HepG2 (cell line): ENCODE results near the gene TM4SF18. TPM values are rescaled to one million over a fixed set of nuclear protein-coding genes. Genes with fewer than 3 reads are reported as not detected.

Experiments
- ARNT ChIP-seq: fragments of 450-650 bp; IDR thresholded peaks from 2 replicates; pipeline ENCODE4 v1.6.1; 2017
- FOXA3 ChIP-seq: IDR thresholded peaks from 2 replicates; pipeline ENCODE4 v1.6.1; 2016; ENCODE audit warnings: missing genetic modification reagents, missing compliant biosample characterization
- FOXK1 ChIP-seq: sonication (generic); formaldehyde crosslinking; IDR thresholded peaks from 2 replicates; pipeline ENCODE4 v1.4.0; 2020; ENCODE audit warnings: low read depth, missing genetic modification reagents, borderline replicate concordance
- IKZF5 ChIP-seq: IDR thresholded peaks from 2 replicates; pipeline ENCODE4 v1.6.1; 2018; ENCODE audit warnings: missing genetic modification reagents, mild to moderate bottlenecking, missing compliant biosample characterization
- IRF2 ChIP-seq: IDR thresholded peaks from 2 replicates; pipeline ENCODE4 v1.6.1; 2018; ENCODE audit warnings: missing genetic modification reagents, missing compliant biosample characterization
- KDM3A ChIP-seq: IDR thresholded peaks from 2 replicates; pipeline ENCODE4 v1.6.1; 2018; ENCODE audit warnings: low read depth, missing compliant biosample characterization
- RAD51 ChIP-seq: fragments of 450-650 bp; IDR thresholded peaks from 2 replicates; pipeline ENCODE4 v1.6.1; 2016; ENCODE audit warnings: borderline replicate concordance
- SMC3 ChIP-seq: IDR thresholded peaks from 2 replicates; pipeline ENCODE4 v1.6.1; 2011; ENCODE audit warnings: low read length, improper control_type of control experiment
- TSC22D2 ChIP-seq: sonication (generic); formaldehyde crosslinking; IDR thresholded peaks from 2 replicates; pipeline ENCODE4 v1.5.1; 2020; ENCODE audit warnings: missing genetic modification reagents, mild to moderate bottlenecking, borderline replicate concordance
- ZBTB25 ChIP-seq: IDR thresholded peaks from 2 replicates; pipeline ENCODE4 v1.6.1; 2018; ENCODE audit warnings: missing genetic modification reagents
- ZGPAT ChIP-seq: IDR thresholded peaks from 2 replicates; pipeline ENCODE4 v1.6.1; 2016; ENCODE audit warnings: mild to moderate bottlenecking
- ZNF124 ChIP-seq: sonication (generic); formaldehyde crosslinking; IDR thresholded peaks from 2 replicates; pipeline ENCODE4 v1.4.0; 2020; ENCODE audit warnings: missing genetic modification reagents
- ZNF484 ChIP-seq: sonication (generic); formaldehyde crosslinking; IDR thresholded peaks from 2 replicates; pipeline ENCODE4 v1.5.1; 2020; ENCODE audit warnings: mild to moderate bottlenecking, low read depth, missing genetic modification reagents, borderline replicate concordance
- polyA plus RNA-seq, 8 experiments: library from polyadenylated mRNA; depleted of rRNA in 3 of 8; stranded (reverse) in 7 of 8; unstranded in 1 of 8; fragments of >200 nt; fragmentation: Illumina TruSeq in 4 of 8; extraction: Trizol in 4 of 8; gene quantifications; 2 replicates each; pipeline versions ENCODE4 v1.2.1 to v1.2.3, GENCODE V29; 2011 to 2016; ENCODE audit warnings: low read depth in 4 of 8, missing spikeins in 1 of 8, mixed read lengths in 1 of 8; ENCODE audit not compliant: insufficient read depth in 1 of 8
- total RNA-seq, 5 experiments: library from RNA; depleted of rRNA; stranded (reverse); fragments of >200 nt; fragmentation: Illumina TruSeq; extraction: Trizol; gene quantifications; 2 replicates each; pipeline ENCODE4 v1.2.3, GENCODE V29; 2016; ENCODE audit warnings: low read depth in 1 of 5
- TF ChIP-seq, protein P1 (sequence below): sonication (generic); formaldehyde crosslinking; IDR thresholded peaks from 2 replicates; pipeline ENCODE4 v1.4.0; 2020; ENCODE audit warnings: missing genetic modification reagents

TM4SF18 gene
- total and polyA plus RNA-seq, 2 of the 13 experiments (the other 11 are each of a cell fraction or from before 2014, with no cell fraction given), result 0.15 TPM; not detected in 1

DNA sequence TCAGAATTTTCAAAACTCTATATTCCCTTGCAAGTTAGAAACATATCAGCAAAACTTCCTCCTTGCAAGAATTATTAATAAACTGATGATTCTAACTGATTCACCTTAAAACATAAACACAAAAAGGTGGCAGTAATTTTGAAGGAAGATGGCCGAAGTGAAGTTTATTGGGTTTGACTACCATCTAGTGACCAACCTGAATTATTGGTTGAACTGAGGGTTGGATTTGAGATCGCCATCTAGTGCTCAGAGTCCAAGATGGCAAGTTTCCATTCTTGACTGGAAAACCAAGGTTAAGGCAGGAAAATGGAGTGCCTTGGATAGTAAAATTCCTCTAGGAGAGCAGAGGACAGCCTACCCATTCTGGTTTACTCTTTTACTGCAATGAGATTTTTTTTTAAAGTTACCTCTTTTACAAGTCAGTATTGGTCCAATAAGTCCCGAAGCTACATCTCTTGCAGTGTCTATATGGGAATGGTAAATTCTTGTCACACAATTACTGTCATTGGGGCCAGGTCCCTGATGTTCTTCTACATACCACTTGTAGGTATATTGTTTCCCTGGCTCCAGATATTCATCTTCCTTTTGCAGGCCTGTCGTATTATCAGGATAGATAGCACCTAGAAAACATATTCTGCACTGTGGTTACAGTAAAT, 60.2 kb downstream of the TM4SF18 start (continued):
- 0 out of 2 replicates have a peak, but pooled peaks have one; percentile 73 for TF ChIP-seq TSC22D2 (CRISPR knock-in tag)
- TF ChIP-seq IKZF5, result 0 out of 2 replicates have a peak, but pooled peaks have one; percentile 45
- TF ChIP-seq ZNF124 (CRISPR knock-in tag), result peak; percentile 58; the same call in 1 of the 2 replicates
- peak; percentile 45; the same call in 1 of the 2 replicates for TF ChIP-seq FOXA3 (CRISPR knock-in tag)
- TF ChIP-seq ZNF484 (CRISPR knock-in tag), result no peak
- TF ChIP-seq, protein P1, sequence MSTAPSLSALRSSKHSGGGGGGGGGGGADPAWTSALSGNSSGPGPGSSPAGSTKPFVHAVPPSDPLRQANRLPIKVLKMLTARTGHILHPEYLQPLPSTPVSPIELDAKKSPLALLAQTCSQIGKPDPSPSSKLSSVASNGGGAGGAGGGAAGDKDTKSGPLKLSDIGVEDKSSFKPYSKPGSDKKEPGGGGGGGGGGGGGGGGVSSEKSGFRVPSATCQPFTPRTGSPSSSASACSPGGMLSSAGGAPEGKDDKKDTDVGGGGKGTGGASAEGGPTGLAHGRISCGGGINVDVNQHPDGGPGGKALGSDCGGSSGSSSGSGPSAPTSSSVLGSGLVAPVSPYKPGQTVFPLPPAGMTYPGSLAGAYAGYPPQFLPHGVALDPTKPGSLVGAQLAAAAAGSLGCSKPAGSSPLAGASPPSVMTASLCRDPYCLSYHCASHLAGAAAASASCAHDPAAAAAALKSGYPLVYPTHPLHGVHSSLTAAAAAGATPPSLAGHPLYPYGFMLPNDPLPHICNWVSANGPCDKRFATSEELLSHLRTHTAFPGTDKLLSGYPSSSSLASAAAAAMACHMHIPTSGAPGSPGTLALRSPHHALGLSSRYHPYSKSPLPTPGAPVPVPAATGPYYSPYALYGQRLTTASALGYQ (CRISPR knock-in tag), result no peak
- peak; percentile 52; the same call in 1 of the 2 replicates for TF ChIP-seq IRF2
- peak; percentile 55; the same call in 1 of the 2 replicates for TF ChIP-seq ZGPAT (CRISPR knock-in tag)
- TF ChIP-seq FOXK1, result peak; percentile 42; the same call in 1 of the 2 replicates
- peak; percentile 68; the same call in 1 of the 2 replicates for TF ChIP-seq KDM3A (CRISPR knock-in tag)
- peak; percentile 48; the same call in 1 of the 2 replicates for TF ChIP-seq ZBTB25 (CRISPR knock-in tag)
- no peak for TF ChIP-seq RAD51
- peak; percentile 100 for TF ChIP-seq SMC3
- TF ChIP-seq ARNT, result no peak
- TF ChIP-seq, all 625 proteins: peak for 73
